ENCODE data around the gene COG5.
"Not testable (repeated sequence)": the region's sequence is repeated elsewhere in the genome, so short reads cannot be mapped to it uniquely, and the experiment has no call there.

DNA sequence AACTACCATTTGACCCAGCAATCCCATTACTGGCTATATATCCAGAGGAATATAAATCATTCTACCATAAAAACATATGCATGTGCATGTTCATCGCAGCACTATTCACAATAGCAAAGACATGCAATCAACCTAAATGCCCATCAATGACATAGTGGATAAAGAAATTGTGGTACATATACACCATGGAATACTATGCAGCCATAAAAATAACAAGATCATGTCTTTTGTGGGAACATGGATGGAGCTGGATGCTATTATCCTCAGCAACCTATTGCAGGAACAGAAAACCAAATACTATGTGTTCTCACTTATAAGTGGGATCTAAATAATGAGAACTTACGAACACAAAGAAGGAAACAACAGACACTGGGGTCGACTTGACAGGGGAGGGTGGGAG is 316.9 kb downstream of the COG5 start:
- not testable (repeated sequence) for TF ChIP-seq CTCF, POLR2A (IDR thresholded peaks at IDR 0.05)

Measured in adrenal gland (tissue), 5 donors.